C4-2B (cell line): ENCODE results near the gene PLXNA2.

Source experiments
- H3K27ac ChIP-seq: fragments of 450-650 bp; 2 replicates; pipeline ENCODE4 v1.5.1; 2017
- CTCF ChIP-seq: fragments of 450-650 bp; conservative IDR thresholded peaks from 2 replicates; pipeline ENCODE4 v1.5.1; 2017; ENCODE audit warnings: mild to moderate bottlenecking
- ZFX ChIP-seq: fragments of 450-650 bp; IDR thresholded peaks from 2 replicates; pipeline ENCODE4 v1.6.1; 2017

The PLXNA2 gene

GRCh38 chr1:208157769-208158168 lies 86.4 kb downstream of the PLXNA2 start:
- no peak overlapping the region for H3K27ac ChIP-seq
- TF ChIP-seq CTCF: no peak
- TF ChIP-seq ZFX: no peak

GRCh38 chr1:208156741-208157140 lies 87.4 kb downstream of the PLXNA2 start:
- no peak for TF ChIP-seq CTCF
- TF ChIP-seq ZFX: no peak
- H3K27ac ChIP-seq: no peak overlapping the region

- no peak overlapping the region for H3K27ac ChIP-seq
- TF ChIP-seq CTCF (no peak), ZFX (no peak)
Measured at GRCh38 chr1:208156310-208156709, 87.9 kb downstream of the PLXNA2 start.

- H3K27ac ChIP-seq: no peak overlapping the region
- TF ChIP-seq CTCF (no peak), ZFX (no peak)
Measured at GRCh38 chr1:208154679-208155642, 89.2 kb downstream of the PLXNA2 start.

GRCh38 chr1:208154040-208154439 lies 90.1 kb downstream of the PLXNA2 start:
- TF ChIP-seq ZFX (no peak), CTCF (no peak)

GRCh38 chr1:208153386-208153785 lies 90.8 kb downstream of the PLXNA2 start:
- H3K27ac ChIP-seq: no peak overlapping the region
- TF ChIP-seq CTCF: no peak
- no peak for TF ChIP-seq ZFX

More at GRCh38 chr1:208154040-208154439, 90.1 kb downstream of the PLXNA2 start:
- H3K27ac ChIP-seq: no peak overlapping the region
